NCI-H2227 (cell line): ENCODE results near the gene SLC13A3.

Source experiments
- DNase-seq: peaks from one replicate; lab custom pipeline; 2025; ENCODE audit not compliant: unreplicated experiment; lab: John Stamatoyannopoulos, UW

Gene SLC13A3

GRCh38 chr20:46581391-46581790, 69.9 kb downstream of the SLC13A3 start:
- no peak for DNase-seq

- DNase-seq, result no peak
Observed at GRCh38 chr20:46580613-46581205, 70.5 kb downstream of the SLC13A3 start.

- no peak for DNase-seq
Observed at GRCh38 chr20:46578745-46579144, 72.5 kb downstream of the SLC13A3 start.

- DNase-seq, result no peak
Observed at GRCh38 chr20:46576774-46577395, 74.4 kb downstream of the SLC13A3 start.

- no peak for DNase-seq
Observed at GRCh38 chr20:46575937-46576461, 75.3 kb downstream of the SLC13A3 start.

- DNase-seq, result no peak
Observed at GRCh38 chr20:46575394-46575793, 75.9 kb downstream of the SLC13A3 start.

- no peak for DNase-seq
Observed at GRCh38 chr20:46573788-46574584, 77.3 kb downstream of the SLC13A3 start.

GRCh38 chr20:46573234-46573633, 78.0 kb downstream of the SLC13A3 start:
- no peak for DNase-seq

- no peak for DNase-seq
Observed at GRCh38 chr20:46572790-46573189, 78.5 kb downstream of the SLC13A3 start.

- no peak for DNase-seq
Observed at GRCh38 chr20:46572153-46572552, 79.1 kb downstream of the SLC13A3 start.

- DNase-seq, result no peak
Observed at GRCh38 chr20:46571418-46571817, 79.8 kb downstream of the SLC13A3 start.

GRCh38 chr20:46570956-46571355, 80.3 kb downstream of the SLC13A3 start:
- DNase-seq, result no peak

- DNase-seq, result no peak
Observed at GRCh38 chr20:46569961-46570360, 81.3 kb downstream of the SLC13A3 start.

GRCh38 chr20:46568570-46569129, 82.6 kb downstream of the SLC13A3 start:
- peak; percentile 24 for DNase-seq

- no peak for DNase-seq
Observed at GRCh38 chr20:46566125-46566524, 85.1 kb downstream of the SLC13A3 start.

- no peak for DNase-seq
Observed at GRCh38 chr20:46564241-46564957, 86.9 kb downstream of the SLC13A3 start.

- no peak for DNase-seq
Observed at GRCh38 chr20:46563860-46564221, 87.4 kb downstream of the SLC13A3 start.

GRCh38 chr20:46563170-46563859, 87.9 kb downstream of the SLC13A3 start:
- peak; percentile 23 for DNase-seq

GRCh38 chr20:46562373-46563169, 88.7 kb downstream of the SLC13A3 start:
- peak; percentile 89 for DNase-seq

- DNase-seq, result peak; percentile 47
Observed at GRCh38 chr20:46562009-46562372, 89.3 kb downstream of the SLC13A3 start.
